ENCODE results near the gene GAPDHS.

Gene GAPDHS

GRCh38 chr19:35540356-35540927, 7.2 kb downstream of the GAPDHS start:
- DNase-seq (ENCODE audit: low read depth) = no peak

DNA sequence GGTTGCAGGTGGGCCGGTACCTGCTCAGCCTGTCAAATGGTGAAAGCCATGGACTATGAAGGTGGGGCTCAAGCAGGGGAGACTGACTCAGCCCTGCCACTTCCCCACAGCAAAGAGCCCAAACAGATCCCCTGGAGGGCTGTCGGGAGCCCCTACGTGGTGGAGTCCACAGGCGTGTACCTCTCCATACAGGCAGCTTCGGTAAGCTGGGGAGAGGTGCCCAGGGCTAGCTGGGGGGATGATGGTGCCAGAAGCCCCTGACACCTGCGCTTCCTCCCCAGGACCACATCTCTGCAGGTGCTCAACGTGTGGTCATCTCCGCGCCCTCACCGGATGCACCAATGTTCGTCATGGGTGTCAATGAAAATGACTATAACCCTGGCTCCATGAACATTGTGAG, 9.0 kb downstream of the GAPDHS start:
- no peak for DNase-seq (ENCODE audit: low read depth)

DNA sequence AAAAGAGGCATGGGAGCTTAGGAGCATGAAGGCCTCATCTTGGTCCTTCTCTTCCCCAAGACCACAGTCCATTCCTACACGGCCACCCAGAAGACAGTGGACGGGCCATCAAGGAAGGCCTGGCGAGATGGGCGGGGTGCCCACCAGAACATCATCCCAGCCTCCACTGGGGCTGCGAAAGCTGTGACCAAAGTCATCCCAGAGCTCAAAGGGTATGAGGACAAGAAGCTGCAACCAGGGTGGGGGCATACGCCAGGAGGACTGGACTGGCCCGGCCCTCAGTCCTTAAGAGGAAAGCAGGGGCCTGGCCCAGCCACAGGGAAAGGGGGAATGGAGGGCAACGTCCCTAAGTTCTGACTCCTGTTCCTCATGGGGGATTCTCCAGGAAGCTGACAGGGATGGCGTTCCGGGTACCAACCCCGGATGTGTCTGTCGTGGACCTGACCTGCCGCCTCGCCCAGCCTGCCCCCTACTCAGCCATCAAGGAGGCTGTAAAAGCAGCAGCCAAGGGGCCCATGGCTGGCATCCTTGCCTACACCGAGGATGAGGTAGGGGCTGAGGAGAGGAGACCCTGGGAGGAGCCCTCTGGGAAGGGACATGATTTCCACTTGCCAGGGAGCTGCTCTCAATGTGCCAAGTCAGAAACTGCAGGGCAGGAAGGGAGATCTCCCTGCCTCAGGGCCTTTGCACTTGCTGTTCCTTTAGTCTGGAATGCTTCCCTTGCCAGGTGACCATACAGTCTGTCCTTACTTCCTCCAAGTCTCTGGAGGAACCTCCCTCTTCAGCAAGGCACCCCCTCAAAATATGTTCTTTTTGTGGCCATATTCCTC, 10.2 kb downstream of the GAPDHS start:
- DNase-seq (ENCODE audit: low read depth) = no peak

DNA sequence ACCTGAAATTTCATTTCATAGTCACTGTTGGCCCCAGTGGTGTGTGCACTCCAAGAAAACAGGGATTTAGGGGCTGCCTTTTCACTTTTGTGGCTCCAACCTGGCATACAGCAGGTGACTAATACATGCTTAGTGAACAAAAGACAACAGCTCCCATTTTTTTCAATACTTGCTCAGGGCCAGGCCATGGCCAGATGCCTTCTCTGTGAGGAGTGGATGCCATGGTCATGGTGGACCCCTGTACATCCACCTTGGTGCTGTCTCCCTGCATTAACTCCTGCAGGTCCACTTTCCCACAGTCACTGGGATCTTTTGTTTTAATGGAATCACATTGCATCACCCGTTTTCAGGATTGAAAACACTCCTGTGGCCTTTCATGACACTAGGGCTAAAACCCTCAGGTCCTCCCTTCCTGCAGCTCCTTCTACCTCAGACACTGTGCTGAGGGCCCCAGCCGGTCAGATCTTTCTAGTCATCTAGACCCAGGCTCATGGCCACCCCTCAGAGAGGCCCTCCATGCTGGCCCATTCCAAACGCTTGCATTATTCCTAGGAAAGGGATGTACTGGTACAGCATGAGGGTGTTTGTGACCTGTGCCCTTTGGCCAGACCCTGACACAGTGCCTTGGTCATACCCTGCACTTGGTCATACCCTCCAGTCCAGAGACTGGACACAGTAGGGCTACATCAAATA, 11.0 kb downstream of the GAPDHS start:
- no peak for DNase-seq (ENCODE audit: low read depth)

DNA sequence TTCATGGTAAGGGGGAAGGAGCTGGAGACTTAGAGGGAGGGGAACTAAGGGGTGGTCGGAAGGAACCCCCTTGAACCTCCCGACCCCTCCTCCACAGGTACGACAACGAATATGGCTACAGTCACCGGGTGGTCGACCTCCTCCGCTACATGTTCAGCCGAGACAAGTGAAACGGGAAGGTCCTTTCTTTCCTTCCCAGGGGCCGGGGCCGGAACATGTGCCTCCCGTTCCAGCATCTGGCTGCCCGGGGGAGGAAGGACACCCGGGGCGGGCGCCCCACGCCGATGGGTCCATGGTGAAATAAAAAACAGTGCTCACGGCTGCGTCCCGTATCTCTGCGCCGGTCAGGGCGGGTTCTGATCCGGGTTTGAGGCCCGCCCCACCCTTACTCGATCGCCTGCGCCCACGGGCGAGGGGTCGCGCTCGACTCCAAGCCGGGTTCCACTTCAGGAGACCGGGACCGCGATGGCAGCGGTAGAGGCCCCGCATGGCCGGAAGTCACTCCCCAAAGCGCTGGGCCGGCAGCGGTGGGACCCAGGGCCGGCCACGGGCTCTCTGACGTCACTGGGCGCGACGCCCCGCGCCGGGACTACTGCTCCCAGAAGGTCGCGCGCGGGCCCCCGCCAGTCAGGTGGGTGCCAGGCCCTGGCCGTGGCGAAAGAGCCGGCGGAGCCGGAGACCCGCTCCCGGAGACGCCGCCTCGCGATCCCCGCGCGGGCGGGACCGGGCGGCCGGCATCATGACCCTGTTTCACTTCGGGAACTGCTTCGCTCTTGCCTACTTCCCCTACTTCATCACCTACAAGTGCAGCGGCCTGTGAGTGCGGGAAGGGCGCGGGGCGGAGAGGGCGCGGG, 12.0 kb downstream of the GAPDHS start, which contains the start of gene TMEM147:
Gene TMEM147, plus strand, starts transcription at position 626 of the 854 bp plus-strand sequence. Its CDS starts 114 bp downstream, at position 740.
- DNase-seq (ENCODE audit: low read depth) = peak; percentile 87

GRCh38 chr19:35545855-35546381, 12.7 kb downstream of the GAPDHS start:
- no peak for DNase-seq (ENCODE audit: low read depth)

DNA sequence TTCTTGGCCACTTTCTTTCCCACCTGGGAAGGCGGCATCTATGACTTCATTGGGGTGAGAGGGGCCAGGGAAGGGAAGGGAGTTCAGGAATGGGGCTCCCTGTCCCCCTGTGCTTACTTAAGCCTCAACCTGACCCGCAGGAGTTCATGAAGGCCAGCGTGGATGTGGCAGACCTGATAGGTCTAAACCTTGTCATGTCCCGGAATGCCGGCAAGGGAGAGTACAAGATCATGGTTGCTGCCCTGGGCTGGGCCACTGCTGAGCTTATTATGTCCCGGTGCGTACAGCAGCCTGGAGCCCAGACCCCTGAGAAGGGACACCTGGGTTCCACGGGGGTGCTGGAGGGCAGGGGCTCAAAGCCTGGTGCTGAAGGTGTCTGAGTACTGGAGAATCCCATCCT, 13.3 kb downstream of the GAPDHS start:
- no peak for DNase-seq (ENCODE audit: low read depth)

- DNase-seq (ENCODE audit: low read depth) = peak; percentile 47
Measured at GRCh38 chr19:35549174-35549788, 16.0 kb downstream of the GAPDHS start.

- DNase-seq (ENCODE audit: low read depth) = no peak
Measured at GRCh38 chr19:35549879-35550523, 16.7 kb downstream of the GAPDHS start.

GRCh38 chr19:35551091-35551810, 18.0 kb downstream of the GAPDHS start:
- no peak for DNase-seq (ENCODE audit: low read depth)

GRCh38 chr19:35552534-35553384, 19.5 kb downstream of the GAPDHS start:
- no peak for DNase-seq (ENCODE audit: low read depth)

DNA sequence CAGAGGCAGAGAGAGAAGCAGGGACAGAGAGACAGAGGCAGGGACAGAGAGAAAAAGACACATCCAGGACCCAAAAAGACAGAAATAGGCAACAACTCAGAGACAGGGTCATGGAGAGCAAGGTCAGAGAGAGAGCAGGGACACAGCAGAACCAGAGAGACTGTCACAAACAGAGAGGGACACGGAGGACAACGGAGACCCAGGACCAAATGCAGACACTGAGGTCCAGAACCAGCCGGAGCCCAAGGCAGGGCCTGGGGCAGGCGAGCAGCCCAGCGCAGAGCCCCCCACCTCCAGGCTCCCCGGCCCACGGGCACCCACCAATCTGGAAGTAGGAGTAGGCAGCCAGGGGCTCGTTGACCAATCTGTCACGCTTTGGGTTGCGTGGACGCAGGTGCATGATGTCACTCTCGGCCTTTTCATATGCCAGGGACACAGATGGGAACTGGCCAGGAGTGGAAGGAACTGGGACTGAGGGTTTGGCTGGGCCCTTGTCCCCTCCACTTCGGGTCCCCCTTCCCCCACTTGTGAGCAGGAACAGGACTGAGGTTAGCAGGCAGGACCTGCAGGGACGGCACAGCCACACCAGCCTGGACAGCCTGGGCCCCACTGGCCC, 20.2 kb downstream of the GAPDHS start:
- no peak for DNase-seq (ENCODE audit: low read depth)

GRCh38 chr19:35554076-35554475, 20.8 kb downstream of the GAPDHS start:
- DNase-seq (ENCODE audit: low read depth) = no peak

DNA sequence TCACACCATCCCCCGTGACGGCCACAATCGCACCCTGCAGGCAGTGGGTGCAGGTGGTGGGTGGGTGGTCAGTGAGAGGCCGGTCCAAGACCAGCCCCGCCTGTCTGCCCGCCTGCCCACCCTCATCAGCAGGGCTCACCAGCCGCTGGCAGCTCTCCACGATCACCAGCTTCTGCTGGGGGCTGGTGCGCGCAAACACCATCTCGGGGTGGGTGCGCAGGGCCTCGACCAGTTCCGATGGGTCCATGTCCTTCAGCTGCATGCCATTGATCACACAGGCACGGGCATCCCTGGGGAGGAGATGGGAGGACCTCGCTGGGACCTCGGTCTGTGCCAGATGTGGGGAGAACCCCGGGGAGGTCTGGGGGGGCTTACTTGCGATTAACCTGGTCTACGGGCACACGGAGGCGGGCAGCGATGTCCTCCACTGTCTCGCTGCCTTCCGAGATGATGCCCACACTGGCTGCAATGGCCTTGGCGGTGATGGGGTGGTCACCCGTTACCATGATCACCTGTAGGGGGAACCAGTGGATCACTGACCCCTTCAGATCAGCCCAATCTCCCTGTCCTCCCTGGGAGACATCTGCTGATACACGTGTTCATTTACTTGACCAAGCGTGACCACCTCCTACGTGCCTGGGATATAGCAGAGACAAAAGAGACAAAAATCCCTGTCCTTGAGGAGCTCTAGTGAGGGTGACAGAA, 22.2 kb downstream of the GAPDHS start:
- DNase-seq (ENCODE audit: low read depth) = no peak

DNA sequence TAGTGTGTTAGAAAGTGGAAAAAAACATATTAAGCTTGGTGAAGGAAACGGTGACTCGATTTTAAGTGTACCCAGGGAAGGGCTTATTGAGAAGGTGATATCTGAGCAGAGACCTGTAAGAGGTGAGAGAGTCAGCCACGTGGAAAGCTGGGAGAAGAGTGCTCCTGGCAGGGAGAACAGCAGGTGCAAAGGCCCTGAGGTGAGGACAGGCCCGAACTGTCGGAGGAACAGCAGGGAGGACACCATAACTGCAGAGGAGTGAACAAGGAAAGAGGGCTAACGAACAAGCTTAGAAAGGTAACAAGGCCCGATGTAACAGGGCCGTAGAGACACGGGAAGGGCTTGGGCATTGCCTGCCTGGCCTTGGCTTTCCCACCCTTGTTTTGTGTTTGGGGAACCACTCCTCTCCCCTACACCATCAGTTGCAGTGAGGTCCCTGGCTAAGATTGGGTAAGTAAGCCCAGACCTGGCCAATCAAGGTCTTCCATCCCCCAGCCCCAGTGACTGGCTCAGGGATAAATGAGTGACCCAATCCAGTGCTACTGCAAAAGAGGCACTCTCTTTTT, 22.9 kb downstream of the GAPDHS start:
- DNase-seq (ENCODE audit: low read depth) = no peak

DNA sequence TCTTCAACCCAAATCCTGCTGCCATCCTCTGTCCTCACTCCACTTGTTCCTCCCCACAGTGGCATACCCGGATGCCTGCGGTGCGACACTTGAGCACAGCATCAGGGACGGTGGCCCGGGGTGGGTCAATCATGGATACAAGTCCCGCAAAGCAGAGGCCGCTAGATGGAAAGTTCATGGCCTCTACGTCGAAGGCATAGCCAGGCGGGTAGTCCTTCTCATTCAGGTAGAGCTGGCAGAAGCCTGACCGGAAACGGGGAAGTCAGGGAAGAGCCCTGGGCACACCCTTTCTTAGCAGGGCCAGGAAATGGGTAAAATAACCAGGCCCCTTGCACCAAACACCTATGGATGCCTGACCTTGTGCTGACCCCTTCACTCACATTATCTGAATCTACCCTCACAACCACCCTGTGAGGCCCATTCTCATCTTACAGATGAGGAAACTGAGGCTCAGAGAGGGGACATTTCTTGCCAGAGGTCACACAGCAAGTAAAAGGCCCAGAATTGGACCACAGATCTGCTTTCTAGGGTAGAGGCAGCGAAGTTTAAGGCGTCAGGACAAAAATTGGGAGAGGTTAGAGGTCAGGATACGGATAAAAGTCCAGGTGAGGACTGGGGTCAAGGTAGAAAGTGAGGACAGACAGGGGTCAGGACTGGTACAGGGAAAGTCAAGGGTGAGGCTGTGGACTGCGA, 23.7 kb downstream of the GAPDHS start:
- no peak for DNase-seq (ENCODE audit: low read depth)
